NCI-H2081 treated with DMSO at 0.1 percent for 48 hours (cell line): ENCODE data around the gene PLPP7.
"Not testable (repeated sequence)": the region's sequence is repeated elsewhere in the genome, so short reads cannot be mapped to it uniquely, and the experiment has no call there.

Experiments used
- DNase-seq: peaks from one replicate; lab custom pipeline; 2025; lab: John Stamatoyannopoulos, UW

Gene PLPP7

GRCh38 chr9:131289301-131290035 lies at the start of gene PLPP7:
Gene PLPP7 (plus strand): TSS chr9:131289723. CDS start chr9:131289998, 275 bp downstream.
- DNase-seq, result no peak

GRCh38 chr9:131240047-131240921 lies 49.2 kb upstream of the PLPP7 start:
- DNase-seq, result no peak

GRCh38 chr9:131244331-131244730 lies 45.2 kb upstream of the PLPP7 start:
- not testable (repeated sequence) for DNase-seq

- no peak for DNase-seq
These were observed 42.9 kb upstream of the PLPP7 start for GRCh38 chr9:131246618-131247017.

- DNase-seq, result no peak
These were observed 37.4 kb upstream of the PLPP7 start for GRCh38 chr9:131252120-131252519.

GRCh38 chr9:131253891-131254491 lies 35.5 kb upstream of the PLPP7 start:
- no peak for DNase-seq

GRCh38 chr9:131254626-131255025 lies 34.9 kb upstream of the PLPP7 start:
- no peak for DNase-seq

- DNase-seq, result no peak
These were observed 33.8 kb upstream of the PLPP7 start for GRCh38 chr9:131255676-131256197.

- no peak for DNase-seq
These were observed 32.1 kb upstream of the PLPP7 start for GRCh38 chr9:131257266-131258025.

- no peak for DNase-seq
These were observed 31.3 kb upstream of the PLPP7 start for GRCh38 chr9:131258186-131258585.

GRCh38 chr9:131258698-131259431 lies 30.7 kb upstream of the PLPP7 start:
- DNase-seq, result no peak

- DNase-seq, result no peak
These were observed 30.1 kb upstream of the PLPP7 start for GRCh38 chr9:131259432-131259898.

GRCh38 chr9:131259916-131260597 lies 29.5 kb upstream of the PLPP7 start:
- DNase-seq, result no peak

- no peak for DNase-seq
These were observed 28.6 kb upstream of the PLPP7 start for GRCh38 chr9:131260751-131261452.

GRCh38 chr9:131262327-131263032 lies 27.0 kb upstream of the PLPP7 start:
- no peak for DNase-seq

- DNase-seq, result not testable (repeated sequence)
These were observed 26.5 kb upstream of the PLPP7 start for GRCh38 chr9:131263033-131263343.

- DNase-seq, result no peak
These were observed 25.8 kb upstream of the PLPP7 start for GRCh38 chr9:131263701-131264100.

GRCh38 chr9:131264231-131264630 lies 25.3 kb upstream of the PLPP7 start:
- DNase-seq, result no peak
